Stimulated activated CD4-positive, alpha-beta T cell treated with anti-CD3 and anti-CD28 coated beads, Interleukin-2, amount 100 ng/mL, for 24 hours (primary cell): Measurements from ENCODE around the gene CENPX.
A peak's percentile ranks its signal among the peaks of the same experiment; 100 is the strongest.
"Not testable (repeated sequence)": the region's sequence is repeated elsewhere in the genome, so short reads cannot be mapped to it uniquely, and the experiment has no call there.

ENCODE experiments used
- DNase-seq, 2 donors: peaks; one replicate each; pipeline ENCODE4 v3.0.0-alpha.2; 2020

CENPX gene

GRCh38 chr17:81995463-81996231, 27.0 kb downstream of the CENPX start:
- no peak for DNase-seq

- no peak for DNase-seq
Measured at GRCh38 chr17:81994593-81995462, 27.9 kb downstream of the CENPX start.

GRCh38 chr17:81993729-81994592, 28.7 kb downstream of the CENPX start:
- no peak for DNase-seq

GRCh38 chr17:81992306-81993102, 30.2 kb downstream of the CENPX start:
- DNase-seq: no peak

DNA sequence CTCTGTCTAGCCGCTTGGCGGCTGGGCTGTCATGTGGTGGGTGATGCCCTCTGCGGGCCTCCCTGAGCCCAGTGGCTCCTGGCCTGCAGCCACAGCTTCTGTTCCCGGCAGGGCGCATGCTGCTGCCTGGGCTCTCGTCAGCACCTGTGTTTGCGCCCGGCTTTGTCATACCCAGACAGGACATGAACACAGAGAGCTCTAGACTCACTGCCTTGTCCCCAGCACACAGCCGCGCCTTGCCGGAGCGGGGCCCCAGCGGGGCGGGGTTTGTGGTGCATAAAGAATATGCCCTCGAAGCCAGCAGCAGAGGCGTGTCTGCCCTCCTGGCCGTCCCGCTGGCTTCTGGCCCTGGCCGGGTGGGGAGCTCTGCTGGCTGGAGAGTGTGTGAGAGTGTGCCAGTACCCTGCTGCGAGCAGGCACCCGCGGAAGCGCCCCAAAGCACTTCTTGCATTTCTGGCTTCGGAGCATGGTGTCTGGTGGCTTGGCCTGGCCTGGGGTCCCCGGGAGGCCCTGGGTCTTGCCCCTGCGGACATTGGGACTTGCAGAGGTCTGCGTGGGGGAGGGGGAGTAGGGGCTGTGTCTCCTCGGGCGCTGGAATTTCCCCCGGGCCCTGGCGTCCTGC, 30.9 kb downstream of the CENPX start:
- no peak for DNase-seq

- no peak for DNase-seq
Measured at GRCh38 chr17:81990836-81991683, 31.6 kb downstream of the CENPX start.

DNA sequence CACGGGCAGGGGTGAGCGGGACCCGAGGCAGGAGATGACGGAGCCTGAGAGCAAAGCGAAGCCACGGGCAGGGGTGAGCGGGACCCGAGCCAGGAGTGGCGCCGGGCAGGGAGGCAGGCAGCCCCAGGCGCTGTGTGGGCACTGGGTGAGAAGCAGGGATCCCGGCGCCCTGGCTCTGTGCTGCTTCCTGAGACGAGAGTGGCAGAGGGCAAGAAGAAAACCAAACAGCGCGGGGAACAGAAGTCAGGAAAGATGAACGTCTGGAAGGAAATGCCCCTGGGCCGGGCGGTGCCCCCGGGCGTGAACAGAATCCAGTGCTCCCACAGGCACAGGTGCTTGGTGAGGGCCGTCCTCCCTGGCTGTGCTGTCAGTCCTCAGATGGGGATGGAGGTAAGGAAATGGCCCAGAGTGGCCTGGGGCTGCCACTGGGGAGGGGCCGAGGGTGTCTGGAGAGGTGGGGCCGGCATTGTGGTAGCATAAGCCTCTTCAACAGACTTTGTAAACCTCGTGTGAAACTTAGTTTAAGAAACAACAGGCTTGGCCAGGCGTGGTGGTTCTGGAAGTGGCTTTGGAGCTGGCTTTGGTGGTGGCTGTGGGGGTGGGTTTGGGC, 35.4 kb downstream of the CENPX start:
- DNase-seq: no peak

DNA sequence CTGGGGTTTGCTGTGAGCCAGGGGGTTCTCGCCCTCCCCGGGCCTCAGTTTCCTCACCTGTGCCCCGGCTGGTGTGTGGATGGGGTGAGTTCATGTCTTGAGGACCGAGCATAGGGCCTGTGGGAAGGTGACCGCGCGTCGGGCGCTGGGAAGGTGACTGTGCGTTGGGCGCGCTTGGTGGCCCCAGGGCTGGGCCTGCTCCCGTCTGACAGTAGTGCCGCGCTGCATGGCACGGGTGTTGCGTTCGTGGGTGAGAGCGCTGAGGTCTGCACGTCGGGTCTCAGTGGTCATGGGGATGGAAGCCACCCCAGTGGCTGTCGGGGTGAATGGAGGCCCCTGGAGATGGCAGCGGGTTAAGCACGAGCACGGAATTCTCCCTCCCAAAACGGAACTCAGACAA, 36.1 kb downstream of the CENPX start:
- no peak for DNase-seq

- DNase-seq: no peak
Measured at GRCh38 chr17:81984773-81985410, 37.8 kb downstream of the CENPX start.

GRCh38 chr17:81983639-81984373, 38.9 kb downstream of the CENPX start:
- no peak for DNase-seq

DNA sequence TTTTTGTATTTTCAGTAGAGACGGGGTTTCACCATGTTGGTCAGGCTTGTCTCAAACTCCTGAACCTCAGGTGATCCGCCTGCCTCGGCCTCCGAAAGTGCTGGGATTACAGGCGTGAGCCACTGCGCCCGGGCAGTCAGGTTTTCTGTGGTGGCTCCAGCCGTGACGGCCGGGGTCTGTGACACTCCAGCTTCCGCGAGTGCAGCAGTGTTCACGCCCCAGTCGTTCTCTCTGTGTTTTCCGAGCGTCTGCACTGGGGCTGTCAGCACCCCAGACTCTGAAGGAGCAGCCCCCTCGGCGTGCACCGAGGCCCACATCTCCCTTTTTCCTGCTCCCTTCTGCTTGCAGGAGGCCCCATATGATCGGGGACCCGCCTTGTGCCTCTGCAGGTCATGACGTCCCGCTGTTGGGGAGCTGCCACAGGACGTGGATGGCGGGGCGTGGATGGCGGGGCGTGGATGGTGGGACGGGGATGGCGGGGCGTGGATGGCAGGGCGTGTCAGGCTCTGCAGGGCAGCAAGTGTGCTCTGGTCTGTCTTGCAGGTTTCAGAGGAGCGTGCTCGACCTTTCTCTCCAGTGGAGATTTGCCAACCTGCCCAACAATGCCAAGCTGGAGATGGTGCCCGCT, 39.6 kb downstream of the CENPX start:
- no peak for DNase-seq

- DNase-seq: not testable (repeated sequence)
Measured at GRCh38 chr17:81981511-81981910, 41.2 kb downstream of the CENPX start.

DNA sequence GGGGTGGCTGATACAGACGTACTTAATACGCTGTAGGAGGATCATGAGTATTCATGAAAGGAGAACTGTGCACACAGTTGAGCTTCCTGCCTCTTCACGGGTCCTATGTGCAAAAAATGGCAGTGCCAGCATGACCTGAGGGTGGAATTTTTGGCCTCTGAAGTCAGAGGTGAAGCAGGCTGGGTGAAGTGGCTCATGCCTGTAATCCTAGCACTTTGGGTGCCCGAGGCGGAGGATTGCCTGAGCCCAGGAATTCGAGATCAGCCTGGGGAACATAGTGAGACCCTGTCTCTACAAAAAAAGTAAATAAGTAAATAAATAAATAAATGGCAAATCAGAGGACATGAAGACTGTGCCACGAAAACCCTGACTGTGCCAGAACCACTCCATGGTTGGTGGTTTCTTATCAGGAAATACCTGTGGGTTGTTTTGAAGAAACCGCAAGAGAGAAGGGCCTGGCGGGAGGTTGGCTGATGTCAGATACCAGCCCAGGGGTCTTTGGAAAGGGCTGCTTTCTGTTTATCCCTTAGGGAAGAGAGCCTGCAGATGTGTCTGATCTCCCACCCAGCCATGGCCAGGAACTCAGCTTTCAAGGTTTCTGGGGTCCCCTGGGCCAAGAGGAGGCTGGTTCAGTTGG, 41.9 kb downstream of the CENPX start:
- DNase-seq: no peak

GRCh38 chr17:81980122-81980521, 42.6 kb downstream of the CENPX start:
- DNase-seq: no peak

GRCh38 chr17:81978524-81979298, 44.0 kb downstream of the CENPX start:
- no peak for DNase-seq

DNA sequence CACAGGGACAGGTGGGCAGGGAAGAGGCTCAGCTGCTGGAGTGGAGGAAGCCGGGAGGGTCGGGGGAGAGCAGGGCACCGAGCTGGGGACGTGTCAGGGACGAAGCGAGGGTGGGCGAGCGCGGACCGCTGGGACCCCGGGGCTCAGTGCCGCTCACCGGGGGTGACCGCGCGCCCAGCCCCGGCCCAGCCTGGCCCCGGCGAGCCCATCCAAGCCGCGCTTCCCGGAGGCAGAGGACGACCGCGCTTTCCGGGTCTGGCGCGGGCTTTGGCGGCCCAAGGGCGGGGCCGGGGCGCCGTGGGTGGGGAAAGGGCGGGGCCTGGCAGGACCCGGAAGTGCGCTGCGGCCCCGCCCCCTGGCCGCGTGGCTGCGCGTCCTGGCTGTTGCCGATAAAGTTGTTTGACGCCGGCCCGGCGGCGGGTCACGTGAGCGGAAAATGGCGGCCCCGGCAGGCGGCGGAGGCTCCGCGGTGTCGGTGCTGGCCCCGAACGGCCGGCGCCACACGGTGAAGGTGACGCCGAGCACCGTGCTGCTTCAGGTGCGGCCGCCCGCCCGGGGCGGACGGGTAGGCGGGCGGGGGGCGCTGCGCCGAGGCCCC, 45.4 kb downstream of the CENPX start, which contains the start of gene ASPSCR1:
Gene ASPSCR1 (plus strand): TSS at position 419 of the 598 bp plus-strand sequence. CDS start 18 bp downstream, at position 437.
- peak; percentile 92 to 93 for DNase-seq
